SK-N-SH (cell line): Measurements from ENCODE around the gene SCAMP3. TPM values are rescaled to one million over a fixed set of nuclear protein-coding genes. Genes with fewer than 3 reads are reported as not detected.

ENCODE experiments used
- CTCF ChIA-PET: fragments of 300-600, 350-600 bp; formaldehyde crosslinking; extraction: SDS; loops from one replicate; lab custom pipeline; 2021; lab: Yijun Ruan, JAX
- POLR2A ChIA-PET: fragments of 350-600 bp; sonication (Branson Sonifier 250); formaldehyde crosslinking; extraction: SDS; loops from one replicate; lab custom pipeline; 2020; ENCODE audit warnings: antibody characterized with exemption, inconsistent platforms; lab: Yijun Ruan, JAX
- DNase-seq: peaks from one replicate; pipeline ENCODE4 v3.0.0; 2012
- H2AFZ ChIP-seq: fragments of 200-600 bp; sonication (generic); 2 replicates; pipeline ENCODE4 v1.8.1; 2016; ENCODE audit warnings: antibody characterized with exemption, mild to moderate bottlenecking, low read depth
- H3F3A ChIP-seq: fragments of 200-600 bp; sonication (generic); replicated peaks from 2 replicates; pipeline ENCODE3; 2016; ENCODE audit warnings: antibody characterized with exemption, mild to moderate bottlenecking; ENCODE audit not compliant: insufficient read depth
- H3K27ac ChIP-seq, 2 experiments: fragments of 200-500 bp in 1 of 2; fragments of 200-600 bp in 1 of 2; sonication (Bioruptor generic) in 1 of 2; sonication (generic), shearing (Covaris generic) in 1 of 2; 2 replicates each; pipeline versions ENCODE4 v1.5.1 to v1.6.1; 2014 to 2016; ENCODE audit warnings: low read depth in 2 of 2, inconsistent platforms in 1 of 2, low read length in 1 of 2, mild to moderate bottlenecking in 1 of 2, mixed read lengths in 1 of 2
- H3K27me3 ChIP-seq: fragments of 200-600 bp; sonication (generic), shearing (Covaris generic); 2 replicates; pipeline ENCODE4 v1.6.1; 2016; ENCODE audit warnings: mixed run types; ENCODE audit not compliant: insufficient read depth
- H3K36me3 ChIP-seq, 2 experiments: fragments of 200-500 bp in 1 of 2; fragments of 200-600 bp in 1 of 2; sonication (Bioruptor generic) in 1 of 2; sonication (generic) in 1 of 2; replicated peaks in 1 of 2; 2 replicates each; pipeline versions ENCODE3 to v1.5.1; 2014 to 2016; ENCODE audit warnings: low read length in 1 of 2, mild to moderate bottlenecking in 1 of 2; ENCODE audit not compliant: insufficient read depth in 2 of 2, control insufficient read depth in 1 of 2
- H3K4me1 ChIP-seq, 2 experiments: fragments of 200-500 bp in 1 of 2; fragments of 200-600 bp in 1 of 2; sonication (Bioruptor generic) in 1 of 2; sonication (generic), shearing (Covaris generic) in 1 of 2; 2 replicates each; pipeline versions ENCODE4 v1.5.1 to v1.6.1; 2014 to 2016; ENCODE audit warnings: low read depth in 1 of 2, low read length in 1 of 2, mixed run types in 1 of 2; ENCODE audit not compliant: insufficient read depth in 2 of 2, control insufficient read depth in 1 of 2
- H3K4me2 ChIP-seq: fragments of 200-600 bp; sonication (generic), shearing (Covaris generic); 2 replicates; pipeline ENCODE4 v1.6.1; 2017; ENCODE audit warnings: mixed run types
- H3K4me3 ChIP-seq, 2 experiments: fragments of 200-500 bp in 1 of 2; fragments of 200-600 bp in 1 of 2; sonication (Bioruptor generic) in 1 of 2; sonication (generic), shearing (Covaris generic) in 1 of 2; 2 replicates each; pipeline versions ENCODE4 v1.5.1 to v1.8.1; 2014 to 2016; ENCODE audit warnings: low read depth in 2 of 2, inconsistent platforms in 1 of 2, low read length in 1 of 2, mild to moderate bottlenecking in 1 of 2, mixed read lengths in 1 of 2, moderate library complexity in 1 of 2
- H3K79me2 ChIP-seq: fragments of 200-600 bp; sonication (generic); 2 replicates; pipeline ENCODE4 v1.8.1; 2017; ENCODE audit warnings: mild to moderate bottlenecking; ENCODE audit not compliant: insufficient read depth
- H3K9ac ChIP-seq: fragments of 200-600 bp; sonication (generic); 2 replicates; pipeline ENCODE4 v1.6.1; 2017; ENCODE audit warnings: mixed run types
- H3K9me2 ChIP-seq: fragments of 200-600 bp; sonication (generic); 2 replicates; pipeline ENCODE4 v1.6.1; 2017; ENCODE audit warnings: mixed run types
- H3K9me3 ChIP-seq: fragments of 200-600 bp; sonication (generic); 2 replicates; pipeline ENCODE4 v1.6.1; 2017; ENCODE audit warnings: mixed run types, mild to moderate bottlenecking, moderate library complexity
- H4K20me1 ChIP-seq: fragments of 200-600 bp; sonication (generic); 2 replicates; pipeline ENCODE4 v1.6.1; 2017; ENCODE audit warnings: mild to moderate bottlenecking, mixed run types; ENCODE audit not compliant: insufficient read depth
- FOXJ3 ChIP-seq: sonication (generic); formaldehyde crosslinking; IDR thresholded peaks from 2 replicates; pipeline ENCODE4 v1.5.1; 2020; ENCODE audit warnings: mild to moderate bottlenecking, missing genetic modification reagents
- FOXM1 ChIP-seq: IDR thresholded peaks from 2 replicates; pipeline ENCODE4 v1.4.0; 2012; ENCODE audit warnings: low read depth, mild to moderate bottlenecking
- GABPA ChIP-seq: IDR thresholded peaks from 2 replicates; pipeline ENCODE4 v1.4.0; 2012; ENCODE audit warnings: low read depth, mild to moderate bottlenecking
- GATA2 ChIP-seq: sonication (generic); formaldehyde crosslinking; IDR thresholded peaks from 2 replicates; pipeline ENCODE4 v1.5.0; 2020; ENCODE audit warnings: mild to moderate bottlenecking, missing genetic modification reagents
- MAX ChIP-seq: IDR thresholded peaks from 2 replicates; pipeline ENCODE4 v1.4.0; 2012; ENCODE audit warnings: low read depth
- MXI1 ChIP-seq: IDR thresholded peaks from 2 replicates; pipeline ENCODE4 v1.6.1; 2012; ENCODE audit warnings: mild to moderate bottlenecking, low read depth, low read length, improper control_type of control experiment
- PBX3 ChIP-seq: IDR thresholded peaks from 2 replicates; pipeline ENCODE4; 2012
- RXRA ChIP-seq: IDR thresholded peaks from 2 replicates; pipeline ENCODE4 v1.4.0; 2012; ENCODE audit warnings: low read depth, mild to moderate bottlenecking, borderline replicate concordance
- USF1 ChIP-seq: IDR thresholded peaks from 2 replicates; pipeline ENCODE4 v1.4.0; 2012; ENCODE audit warnings: low read depth, borderline replicate concordance
- WGBS: methylation state at CpG from one replicate; pipeline ENCODE4 v1.1.6; 2017; ENCODE audit warnings: low lambda C conversion rate; 5-methylcytosine and 5-hydroxymethylcytosine counted together
- polyA plus RNA-seq, 3 experiments: library from polyadenylated mRNA; depleted of rRNA; stranded (reverse); fragments of >200 nt; gene quantifications; 2 replicates each; pipeline ENCODE4 v1.2.3, GENCODE V29; 2012

SCAMP3 gene
- polyA plus RNA-seq, 1 of the 3 experiments (the other 2 are of a cell fraction), result 193 TPM

GRCh38 chr1:155287987-155288543 is 25.9 kb upstream of the SCAMP3 start:
- Histone ChIP-seq H3K27ac (no peak overlapping the region), H3K9me3 (no peaks in the 10 kb centered on the region), H3F3A (no peaks in the 10 kb centered on the region), H3K9me2 (no peaks in the 10 kb centered on the region), H3K79me2 (no peaks in the 10 kb centered on the region), H3K4me2 (no peak overlapping the region), H3K36me3 (no peaks in the 10 kb centered on the region), H4K20me1 (no peaks in the 10 kb centered on the region), H3K4me3 (no peak overlapping the region), H3K9ac (no peak overlapping the region), H3K27me3 (no peaks in the 10 kb centered on the region), H3K4me1 (no peaks in the 10 kb centered on the region), H2AFZ (no peak overlapping the region)
- ChIA-PET POLR2A (no interaction called here), CTCF (interaction anchor here (0.8 kb wide), 1 partner anchor 20 kb away, joined by 3 read pairs; the partner anchor contains the start of gene FDPS)
- DNase-seq, result no peak
- no peak for TF ChIP-seq MAX
- 89% methylated on average over 14 of the region's 21 CpGs for WGBS

GRCh38 chr1:155286544-155286943 is 24.4 kb upstream of the SCAMP3 start:
- H3K36me3 ChIP-seq, result no peaks in the 10 kb centered on the region
- H3K27ac ChIP-seq, result no peak overlapping the region
- ChIA-PET CTCF (no interaction called here), POLR2A (no interaction called here)
- no peak overlapping the region for H3K4me2 ChIP-seq
- H3K9ac ChIP-seq, result no peak overlapping the region
- H3K9me2 ChIP-seq, result no peaks in the 10 kb centered on the region
- no peaks in the 10 kb centered on the region for H4K20me1 ChIP-seq
- TF ChIP-seq MXI1, result no peak
- TF ChIP-seq, all 33 proteins: peak for 0
- Histone ChIP-seq H3K4me1 (no peaks in the 10 kb centered on the region), H3K9me3 (no peaks in the 10 kb centered on the region), H3K4me3 (no peak overlapping the region), H3F3A (no peaks in the 10 kb centered on the region), H3K79me2 (no peaks in the 10 kb centered on the region), H2AFZ (no peak overlapping the region), H3K27me3 (no peaks in the 10 kb centered on the region)
- no peak for DNase-seq
- 88% methylated on average over 2 of the region's 2 CpGs for WGBS

GRCh38 chr1:155285631-155286044 is 23.5 kb upstream of the SCAMP3 start:
- POLR2A ChIA-PET, result no interaction called here
- no peak for DNase-seq
- H3K4me2 ChIP-seq, result no peak overlapping the region
- no peaks in the 10 kb centered on the region for H3K4me1 ChIP-seq
- no peak overlapping the region for H2AFZ ChIP-seq
- H3K27ac ChIP-seq, result no peak overlapping the region
- 91% methylated on average over 7 of the region's 18 CpGs for WGBS
- no peak overlapping the region for H3K9ac ChIP-seq
- no peaks in the 10 kb centered on the region for H3K9me2 ChIP-seq
- H3K27me3 ChIP-seq, result no peaks in the 10 kb centered on the region
- CTCF ChIA-PET, result interaction anchor here (0.9 to 1.0 kb wide), 2 partner anchors 10 to 219 kb away, joined by 3 to 4 read pairs; no protein-coding TSS in a partner anchor
- no peaks in the 10 kb centered on the region for H3K79me2 ChIP-seq
- H3K9me3 ChIP-seq, result no peaks in the 10 kb centered on the region
- no peaks in the 10 kb centered on the region for H4K20me1 ChIP-seq
- H3K4me3 ChIP-seq, result no peak overlapping the region
- no peaks in the 10 kb centered on the region for H3F3A ChIP-seq
- TF ChIP-seq GATA2 (CRISPR knock-in tag) (no peak), PBX3 (no peak), USF1 (no peak), GABPA (no peak), FOXM1 (no peak), RXRA (no peak), FOXJ3 (no peak)
- no peaks in the 10 kb centered on the region for H3K36me3 ChIP-seq
